K562 (cell line): ENCODE measurements around the gene AKAP12. TPM values are rescaled to one million over a fixed set of nuclear protein-coding genes. Genes with fewer than 3 reads are reported as not detected.

Experiments
- ATAC-seq: fragments of 200-7000 bp; cut with Tn5 transposase; 3 replicates; pipeline ENCODE4 v1.9.1; 2020; ENCODE audit warnings: moderate library complexity
- BruUV-seq: library from RNA; stranded (reverse); fragments of 400-500 nt; replicated peaks from 2 replicates; lab custom pipeline; 2021; lab: Mats Ljungman, UMichigan
- CTCF ChIA-PET: fragments of 300-600 bp; formaldehyde crosslinking; extraction: SDS; loops from one replicate; lab custom pipeline; 2021; ENCODE audit warnings: low intra/inter-chr PET ratio; lab: Yijun Ruan, JAX
- POLR2A ChIA-PET: fragments of 300-600, 350-650 bp; sonication (Branson Sonifier 250); formaldehyde crosslinking; extraction: SDS; loops from one replicate; lab custom pipeline; 2021; ENCODE audit warnings: antibody characterized with exemption, inconsistent platforms; lab: Yijun Ruan, JAX
- DNase-seq, 4 experiments: peaks; one replicate each; pipeline versions ENCODE4 v3.0.0 to v3.0.0-alpha.2; 2011 to 2018; ENCODE audit warnings: low spot score in 3 of 4, mixed read lengths in 3 of 4; ENCODE audit errors: extremely low read depth in 1 of 4
- FAIRE-seq: peaks from 2 replicates; lab custom pipeline; 2011; peaks lifted over from hg19 to GRCh38; lab: Jason Lieb, UNC
- H2AFZ ChIP-seq: 2 replicates; pipeline ENCODE4 v1.6.0; 2011; ENCODE audit warnings: low read depth, low read length, control low read depth, inconsistent platforms
- H3K27ac ChIP-seq: fragments of 200-600 bp; 3 replicates; pipeline ENCODE4 v1.8.0; 2011; ENCODE audit warnings: low read depth, mild to moderate bottlenecking, control low read depth, inconsistent platforms, low read length, moderate library complexity, mixed read lengths; ENCODE audit errors: extremely low read depth
- H3K27me3 ChIP-seq, 2 experiments: fragments of 300-600 bp in 1 of 2; 2 replicates in 1 of 2; 3 replicates in 1 of 2; pipeline versions ENCODE4 v1.6.0 to v1.8.0; 2011; ENCODE audit warnings: inconsistent platforms in 2 of 2, low read length in 2 of 2, mild to moderate bottlenecking in 1 of 2, mixed read lengths in 1 of 2, moderate library complexity in 1 of 2; ENCODE audit not compliant: control insufficient read depth in 2 of 2, insufficient read depth in 2 of 2
- H3K36me3 ChIP-seq: fragments of 300-600 bp; 3 replicates; pipeline ENCODE4 v1.8.0; 2011; ENCODE audit warnings: mild to moderate bottlenecking, low read length, inconsistent platforms; ENCODE audit not compliant: control insufficient read depth, insufficient read depth
- H3K4me1 ChIP-seq, 2 experiments: fragments of 200-600 bp in 1 of 2; replicated peaks in 1 of 2; 2 replicates in 1 of 2; 3 replicates in 1 of 2; pipeline versions ENCODE4 v1.5.1 to v1.8.0; 2011; ENCODE audit warnings: inconsistent platforms in 2 of 2, low read length in 2 of 2, mild to moderate bottlenecking in 1 of 2, mixed read lengths in 1 of 2, moderate library complexity in 1 of 2; ENCODE audit not compliant: control insufficient read depth in 2 of 2, insufficient read depth in 2 of 2
- H3K4me2 ChIP-seq: 2 replicates; pipeline ENCODE4 v1.6.1; 2011; ENCODE audit warnings: low read length, control low read depth, inconsistent platforms, mixed read lengths; ENCODE audit not compliant: insufficient read depth
- H3K4me3 ChIP-seq: fragments of 200-600 bp; sonication (generic), shearing (Covaris generic); 2 replicates; pipeline ENCODE4 v1.5.1; 2016; ENCODE audit warnings: control low read depth, inconsistent platforms
- H3K79me2 ChIP-seq: fragments of 200-600 bp; 3 replicates; pipeline ENCODE4 v1.8.0; 2011; ENCODE audit warnings: low read length, inconsistent platforms; ENCODE audit not compliant: control insufficient read depth, insufficient read depth
- H3K9ac ChIP-seq, 2 experiments: 2 replicates each; pipeline versions ENCODE4 v1.6.0 to v1.6.1; 2011; ENCODE audit warnings: low read depth in 2 of 2, low read length in 2 of 2, control low read depth in 1 of 2, inconsistent platforms in 1 of 2, mild to moderate bottlenecking in 1 of 2, mixed read lengths in 1 of 2; ENCODE audit not compliant: insufficient read depth in 1 of 2
- H3K9me1 ChIP-seq: one replicate; pipeline ENCODE4 v1.6.0; 2011; ENCODE audit warnings: inconsistent platforms, mild to moderate bottlenecking, low read length, moderate library complexity; ENCODE audit not compliant: control insufficient read depth, insufficient read depth
- H3K9me3 ChIP-seq: replicated peaks from 2 replicates; pipeline ENCODE4 v1.5.1; 2011; ENCODE audit warnings: low read depth, low read length, inconsistent platforms; ENCODE audit not compliant: control insufficient read depth, insufficient read depth
- H4K20me1 ChIP-seq: replicated peaks from 2 replicates; pipeline ENCODE4 v1.6.1; 2011; ENCODE audit warnings: low read length, inconsistent platforms, mixed read lengths; ENCODE audit not compliant: control insufficient read depth, insufficient read depth
- ARID1B ChIP-seq: fragments of 450-650 bp; IDR thresholded peaks from 2 replicates; pipeline ENCODE4 v1.6.1; 2016; ENCODE audit warnings: antibody characterized with exemption, mild to moderate bottlenecking, inconsistent platforms
- ARID2 ChIP-seq: fragments of 450-650 bp; IDR thresholded peaks from 2 replicates; pipeline ENCODE4 v1.6.1; 2017; ENCODE audit warnings: antibody characterized with exemption, mild to moderate bottlenecking
- ASH1L ChIP-seq: fragments of 450-650 bp; IDR thresholded peaks from 2 replicates; pipeline ENCODE4 v1.6.1; 2018; ENCODE audit warnings: borderline replicate concordance, mild to moderate bottlenecking, low read depth; ENCODE audit not compliant: partially characterized antibody
- ATF1 ChIP-seq, 2 experiments: fragments of 450-650 bp in 1 of 2; IDR thresholded peaks; 2 replicates each; pipeline ENCODE4 v1.6.1; 2016; ENCODE audit warnings: missing compliant biosample characterization in 1 of 2, missing genetic modification characterization in 1 of 2
- ATF4 ChIP-seq: fragments of 450-650 bp; formaldehyde crosslinking; IDR thresholded peaks from 2 replicates; pipeline ENCODE4 v1.4.0; 2022; ENCODE audit warnings: mild to moderate bottlenecking, moderate library complexity
- CC2D1A ChIP-seq: fragments of 450-650 bp; IDR thresholded peaks from 2 replicates; pipeline ENCODE4 v1.6.1; 2017; ENCODE audit warnings: mild to moderate bottlenecking
- CREB5 ChIP-seq: fragments of 250-450 bp; sonication (Bioruptor Pico); IDR thresholded peaks from 2 replicates; pipeline ENCODE4 v1.5.0; 2020; ENCODE audit warnings: mild to moderate bottlenecking
- CUX1 ChIP-seq: fragments of 200-800 bp; sonication (Bioruptor generic); IDR thresholded peaks from 2 replicates; pipeline ENCODE4 v1.6.1; 2016; ENCODE audit warnings: missing genetic modification characterization, missing compliant biosample characterization
- DACH1 ChIP-seq: fragments of 450-650 bp; IDR thresholded peaks from 2 replicates; pipeline ENCODE4 v1.6.1; 2018; ENCODE audit not compliant: partially characterized antibody
- HCFC1 ChIP-seq: IDR thresholded peaks from 2 replicates; pipeline ENCODE4 v1.6.1; 2012; ENCODE audit warnings: low read depth, low read length, improper control_type of control experiment
- KDM4B ChIP-seq, 2 experiments: fragments of 450-650 bp in 1 of 2; sonication (generic) in 1 of 2; IDR thresholded peaks; 2 replicates each; pipeline ENCODE4 v1.6.1; 2016 to 2017; ENCODE audit warnings: borderline replicate concordance in 2 of 2, antibody characterized with exemption in 1 of 2, low read depth in 1 of 2, mild to moderate bottlenecking in 1 of 2
- NR2C1 ChIP-seq, 2 experiments: fragments of 450-650 bp; IDR thresholded peaks; 2 replicates each; pipeline ENCODE4 v1.6.1; 2017; ENCODE audit warnings: mild to moderate bottlenecking in 2 of 2, antibody characterized with exemption in 1 of 2, inconsistent platforms in 1 of 2, missing compliant biosample characterization in 1 of 2, missing genetic modification characterization in 1 of 2
- SAP30 ChIP-seq: fragments of 200-600 bp; sonication (generic); IDR thresholded peaks from 2 replicates; pipeline ENCODE4 v1.6.1; 2012; ENCODE audit warnings: borderline replicate concordance, low read depth, mild to moderate bottlenecking, moderate library complexity, low read length, control low read depth, inconsistent platforms; ENCODE audit not compliant: insufficient read depth, poor library complexity, severe bottlenecking
- SMAD1 ChIP-seq: fragments of 150-350 bp; IDR thresholded peaks from 2 replicates; pipeline ENCODE4 v1.6.1; 2014; ENCODE audit warnings: low read length, low read depth; ENCODE audit not compliant: partially characterized antibody
- SNAPC5 ChIP-seq: fragments of 250-450 bp; sonication (Bioruptor Pico); IDR thresholded peaks from 2 replicates; pipeline ENCODE4 v1.8.0; 2021; ENCODE audit warnings: moderate library complexity, mild to moderate bottlenecking, inconsistent platforms
- ZNF583 ChIP-seq: fragments of 250-450 bp; sonication (Bioruptor Pico); IDR thresholded peaks from 2 replicates; pipeline ENCODE4 v1.4.0; 2020
- WGBS: fragments of 100-300 bp; shearing (Covaris generic); methylation state at CpG from one replicate; pipeline ENCODE4 v1.1.6; 2016; ENCODE audit warnings: low coverage, mixed read lengths; ENCODE audit not compliant: insufficient coverage; ENCODE audit errors: missing lambda C conversion rate; 5-methylcytosine and 5-hydroxymethylcytosine counted together
- in situ Hi-C: fragments of 300-500 bp; cut with MboI; formaldehyde crosslinking; loops from 4 replicates; pipeline ENCODE4 v1.15.0; 2018; ENCODE audit warnings: inconsistent platforms, mixed read lengths
- intact Hi-C: fragments of 100-400 bp; cut with micrococcal nuclease; formaldehyde crosslinking; loops from 2 replicates; pipeline ENCODE4 v1.14.2; 2022
- polyA plus RNA-seq, 8 experiments: library from polyadenylated mRNA; depleted of rRNA in 4 of 8; stranded (reverse) in 5 of 8; unstranded in 3 of 8; fragments of >200 nt; fragmentation: Nextera tagmentation in 2 of 8; fragmentation: Illumina TruSeq in 1 of 8; extraction: Ambion mirVana in 2 of 8; extraction: Trizol in 1 of 8; gene quantifications; 2 replicates each; pipeline versions ENCODE4 v1.2.1 to v1.2.3, GENCODE V29; 2011 to 2014; ENCODE audit warnings: inconsistent platforms in 1 of 8, missing spikeins in 1 of 8
- total RNA-seq, 7 experiments: library from RNA; depleted of rRNA in 6 of 7; stranded (reverse); fragments of >200 nt in 6 of 7; fragmentation: Illumina TruSeq in 2 of 7; extraction: Trizol in 2 of 7; gene quantifications; 2 replicates each; pipeline versions ENCODE4 v1.2.1 to v1.2.3, GENCODE V29; 2011 to 2021; ENCODE audit warnings: low replicate concordance in 1 of 7

The AKAP12 gene
- total and polyA plus RNA-seq, 9 of the 15 experiments (the other 6 are each of a cell fraction or from before 2014, with no cell fraction given), result 0.08 to 2.0 (median 0.62) TPM

GRCh38 chr6:151225919-151226318 lies 13.8 kb upstream of the AKAP12 start:
- no peak for FAIRE-seq
- 84% methylated on average over 11 of the region's 11 CpGs for WGBS
- no peak for TF ChIP-seq SAP30
- TF ChIP-seq ARID2, result no peak
- no peak for TF ChIP-seq CC2D1A
- TF ChIP-seq KDM4B (IDR thresholded peaks at IDR 0.05; ENCODE audit: borderline replicate concordance in 2 of 2, low read depth in 1 of 2), result no peak
- no peak for TF ChIP-seq DACH1
- TF ChIP-seq SMAD1, result no peak
- TF ChIP-seq SNAPC5 (CRISPR knock-in tag), result no peak
- TF ChIP-seq ZNF583 (CRISPR knock-in tag), result no peak
- no peak for TF ChIP-seq NR2C1 (IDR thresholded peaks at IDR 0.05)
- TF ChIP-seq NR2C1 (tag; IDR thresholded peaks at IDR 0.05), result no peak
- no peak for TF ChIP-seq ATF1 (CRISPR knock-in tag; IDR thresholded peaks at IDR 0.05)
- TF ChIP-seq ATF1 (tag; IDR thresholded peaks at IDR 0.05), result no peak
- TF ChIP-seq ATF4 (CRISPR knock-in tag), result no peak
- TF ChIP-seq ARID1B, result no peak
- TF ChIP-seq ASH1L, result no peak
- no peak for TF ChIP-seq CUX1 (CRISPR knock-in tag)
- TF ChIP-seq CREB5 (CRISPR knock-in tag), result no peak
- no peak for TF ChIP-seq HCFC1

More at GRCh38 chr6:151225919-151226318, 13.8 kb upstream of the AKAP12 start:
- POLR2A ChIA-PET, result no interaction called here
- Histone ChIP-seq H4K20me1 (no peaks in the 10 kb centered on the region), H3K4me2 (no peak overlapping the region), H3K9me1 (no peaks in the 10 kb centered on the region), H3K4me3 (no peak overlapping the region), H3K27ac (no peak overlapping the region), H3K36me3 (no peaks in the 10 kb centered on the region), H3K4me1 (peaks cover 14 to 17% of the 10 kb centered on the region in 2 experiments), H3K9ac (no peak overlapping the region), H3K79me2 (no peaks in the 10 kb centered on the region), H2AFZ (no peak overlapping the region), H3K27me3 (peaks cover 0 to 6% of the 10 kb centered on the region in 2 experiments; a peak in 2 of 5 replicates), H3K9me3 (no peaks in the 10 kb centered on the region)
- intact Hi-C loops, result no loop called here
- CTCF ChIA-PET, result no interaction called here
- DNase-seq (no peak), ATAC-seq (no peak)
- in situ Hi-C loops, result no loop called here
- BruUV-seq, result no TSS peak
